Ascending aorta (tissue), 2 donors: ENCODE data around the gene FAM174C. TPM values are rescaled to one million over a fixed set of nuclear protein-coding genes. Genes with fewer than 3 reads are reported as not detected.
A peak's percentile ranks its signal among the peaks of the same experiment; 100 is the strongest.

Experiments used
- DNase-seq, 2 donors: peaks; one replicate each; pipeline ENCODE4 v3.0.0-alpha.2; 2019; ENCODE audit warnings: low spot score in 2 of 2
- H3K27ac ChIP-seq, 2 donors: fragments of 200-600 bp; sonication (generic); one replicate each; pipeline ENCODE4 v1.5.1; 2016 to 2017; ENCODE audit warnings: mild to moderate bottlenecking in 1 of 2
- H3K27me3 ChIP-seq: fragments of 200-600 bp; sonication (generic); one replicate; pipeline ENCODE4 v1.5.1; 2017
- H3K36me3 ChIP-seq, 2 donors: fragments of 200-600 bp; sonication (generic); one replicate each; pipeline ENCODE4 v1.5.1; 2016
- H3K4me1 ChIP-seq, 2 donors: fragments of 200-600 bp; sonication (generic); one replicate each; pipeline ENCODE4 v1.5.1; 2016 to 2017; ENCODE audit warnings: mild to moderate bottlenecking in 1 of 2
- H3K4me3 ChIP-seq, 2 donors: fragments of 200-600 bp; sonication (generic); one replicate each; pipeline ENCODE4 v1.5.1; 2016 to 2017; ENCODE audit warnings: mild to moderate bottlenecking in 1 of 2
- H3K9me3 ChIP-seq, 2 donors: fragments of 200-600 bp; sonication (generic); one replicate each; pipeline ENCODE4 v1.5.1; 2016
- intact Hi-C: fragments of 100-400 bp; cut with DNase I; formaldehyde crosslinking; loops from one replicate; pipeline ENCODE4 v1.15.1; 2023
- total RNA-seq: library from RNA; depleted of rRNA; stranded (reverse); fragments of >200 nt; gene quantifications from one replicate; pipeline ENCODE4 v1.1.0, GENCODE V29; 2016
- TF ChIP-seq, protein P1 (sequence below), 3 experiments: fragments of 200-600 bp in 2 of 3; fragments of 450-650 bp in 1 of 3; sonication (generic) in 2 of 3; IDR thresholded peaks; one replicate each; pipeline ENCODE4 v1.5.1; 2016 to 2019; ENCODE audit warnings: antibody characterized with exemption in 3 of 3, mild to moderate bottlenecking in 1 of 3, moderate library complexity in 1 of 3

The FAM174C gene
- total RNA-seq, 1 donor from 2014 or later = 156 TPM

DNA sequence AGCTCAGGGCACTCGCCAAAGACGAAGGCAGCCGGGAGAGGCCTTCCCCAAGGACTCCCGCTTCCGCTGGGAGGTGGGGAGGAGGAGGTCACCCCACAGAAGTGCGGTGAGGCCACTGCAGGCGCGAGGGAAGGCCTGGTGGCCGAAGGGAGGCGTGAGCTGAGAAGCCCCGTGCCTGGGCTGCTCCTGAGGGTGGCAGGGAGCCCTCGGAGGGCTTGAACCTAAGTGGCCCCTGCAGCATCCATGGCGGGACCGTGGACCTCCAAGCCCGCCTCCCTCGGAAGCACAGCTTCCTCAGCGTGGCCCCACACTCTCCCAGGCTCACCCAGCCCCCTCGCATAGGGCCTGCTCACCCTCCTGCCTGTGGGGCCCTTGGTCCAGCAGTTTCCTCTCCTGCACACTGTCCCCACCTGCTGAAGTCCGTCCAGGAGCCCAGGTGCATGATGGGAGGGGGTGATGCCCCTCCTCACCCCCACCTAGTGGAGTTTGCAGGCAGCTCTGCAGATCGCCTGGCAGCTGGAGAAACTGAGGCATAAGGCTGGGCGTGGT lies 36.3 kb downstream of the FAM174C start:
- TF ChIP-seq, protein P1, sequence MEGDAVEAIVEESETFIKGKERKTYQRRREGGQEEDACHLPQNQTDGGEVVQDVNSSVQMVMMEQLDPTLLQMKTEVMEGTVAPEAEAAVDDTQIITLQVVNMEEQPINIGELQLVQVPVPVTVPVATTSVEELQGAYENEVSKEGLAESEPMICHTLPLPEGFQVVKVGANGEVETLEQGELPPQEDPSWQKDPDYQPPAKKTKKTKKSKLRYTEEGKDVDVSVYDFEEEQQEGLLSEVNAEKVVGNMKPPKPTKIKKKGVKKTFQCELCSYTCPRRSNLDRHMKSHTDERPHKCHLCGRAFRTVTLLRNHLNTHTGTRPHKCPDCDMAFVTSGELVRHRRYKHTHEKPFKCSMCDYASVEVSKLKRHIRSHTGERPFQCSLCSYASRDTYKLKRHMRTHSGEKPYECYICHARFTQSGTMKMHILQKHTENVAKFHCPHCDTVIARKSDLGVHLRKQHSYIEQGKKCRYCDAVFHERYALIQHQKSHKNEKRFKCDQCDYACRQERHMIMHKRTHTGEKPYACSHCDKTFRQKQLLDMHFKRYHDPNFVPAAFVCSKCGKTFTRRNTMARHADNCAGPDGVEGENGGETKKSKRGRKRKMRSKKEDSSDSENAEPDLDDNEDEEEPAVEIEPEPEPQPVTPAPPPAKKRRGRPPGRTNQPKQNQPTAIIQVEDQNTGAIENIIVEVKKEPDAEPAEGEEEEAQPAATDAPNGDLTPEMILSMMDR (IDR thresholded peaks at IDR 0.05) = no peak
- intact Hi-C loops = no loop called here

DNA sequence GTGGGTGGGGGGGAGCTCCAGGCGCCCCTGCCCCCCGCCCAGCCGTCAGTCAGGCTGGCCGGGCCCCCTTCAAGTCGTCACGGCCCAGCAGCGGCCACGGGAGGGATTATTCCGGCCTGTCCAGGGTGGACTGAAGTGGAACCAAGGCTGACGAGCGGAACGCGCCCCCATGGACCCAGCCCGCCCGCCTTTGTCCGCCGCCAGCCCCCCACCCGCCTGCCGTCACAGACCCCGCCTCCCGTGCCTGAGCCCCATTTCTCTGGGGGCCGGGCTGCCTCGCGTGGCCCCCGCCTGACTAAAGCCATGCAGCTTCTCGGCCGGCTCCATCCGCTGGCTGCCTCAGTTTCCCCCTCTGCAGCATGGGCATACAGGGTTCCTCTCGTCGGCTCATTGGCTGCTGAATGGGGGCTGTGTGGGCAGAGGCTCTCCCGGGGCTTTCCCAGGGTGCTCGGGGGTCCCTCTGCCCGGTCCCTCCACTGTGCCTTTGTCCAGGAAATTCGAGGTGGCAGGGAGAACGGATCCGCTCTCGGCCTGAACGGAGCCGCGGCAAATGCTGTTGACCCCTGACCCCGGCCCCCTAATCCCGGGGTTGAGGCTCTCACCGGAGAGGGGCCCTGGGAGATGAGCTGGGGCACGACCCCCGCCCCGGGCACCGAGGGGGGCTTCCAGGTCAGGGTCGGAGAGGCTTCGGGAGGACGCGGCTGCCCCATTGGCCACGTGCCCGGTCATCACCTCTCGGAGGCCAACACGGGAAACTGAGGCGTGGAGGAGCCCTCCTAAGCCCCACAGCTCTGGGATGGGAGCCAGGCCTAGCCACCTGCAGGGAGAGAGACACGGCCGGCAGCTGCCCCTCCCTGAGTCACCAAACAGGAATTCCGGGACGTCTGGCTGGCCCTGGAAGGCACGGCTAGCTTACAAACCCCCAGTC lies 37.7 kb downstream of the FAM174C start:
- intact Hi-C loops = no loop called here
- Histone ChIP-seq H3K36me3 (no peaks in the 10 kb centered on the region), H3K4me1 (no peaks in the 10 kb centered on the region), H3K27me3 (peaks cover 8% of the 10 kb centered on the region), H3K9me3 (no peaks in the 10 kb centered on the region), H3K4me3 (no peak overlapping the region), H3K27ac (no peak overlapping the region)
- DNase-seq = no peak
- TF ChIP-seq, protein P1 (IDR thresholded peaks at IDR 0.05) = no peak

More for the DNA sequence above, 36.3 kb downstream of the FAM174C start:
- DNase-seq = no peak
- no peak overlapping the region for H3K27ac ChIP-seq
- no peaks in the 10 kb centered on the region for H3K9me3 ChIP-seq
- H3K4me1 ChIP-seq = no peaks in the 10 kb centered on the region
- H3K4me3 ChIP-seq = no peak overlapping the region
- H3K36me3 ChIP-seq = no peaks in the 10 kb centered on the region
- peaks cover 8% of the 10 kb centered on the region for H3K27me3 ChIP-seq

DNA sequence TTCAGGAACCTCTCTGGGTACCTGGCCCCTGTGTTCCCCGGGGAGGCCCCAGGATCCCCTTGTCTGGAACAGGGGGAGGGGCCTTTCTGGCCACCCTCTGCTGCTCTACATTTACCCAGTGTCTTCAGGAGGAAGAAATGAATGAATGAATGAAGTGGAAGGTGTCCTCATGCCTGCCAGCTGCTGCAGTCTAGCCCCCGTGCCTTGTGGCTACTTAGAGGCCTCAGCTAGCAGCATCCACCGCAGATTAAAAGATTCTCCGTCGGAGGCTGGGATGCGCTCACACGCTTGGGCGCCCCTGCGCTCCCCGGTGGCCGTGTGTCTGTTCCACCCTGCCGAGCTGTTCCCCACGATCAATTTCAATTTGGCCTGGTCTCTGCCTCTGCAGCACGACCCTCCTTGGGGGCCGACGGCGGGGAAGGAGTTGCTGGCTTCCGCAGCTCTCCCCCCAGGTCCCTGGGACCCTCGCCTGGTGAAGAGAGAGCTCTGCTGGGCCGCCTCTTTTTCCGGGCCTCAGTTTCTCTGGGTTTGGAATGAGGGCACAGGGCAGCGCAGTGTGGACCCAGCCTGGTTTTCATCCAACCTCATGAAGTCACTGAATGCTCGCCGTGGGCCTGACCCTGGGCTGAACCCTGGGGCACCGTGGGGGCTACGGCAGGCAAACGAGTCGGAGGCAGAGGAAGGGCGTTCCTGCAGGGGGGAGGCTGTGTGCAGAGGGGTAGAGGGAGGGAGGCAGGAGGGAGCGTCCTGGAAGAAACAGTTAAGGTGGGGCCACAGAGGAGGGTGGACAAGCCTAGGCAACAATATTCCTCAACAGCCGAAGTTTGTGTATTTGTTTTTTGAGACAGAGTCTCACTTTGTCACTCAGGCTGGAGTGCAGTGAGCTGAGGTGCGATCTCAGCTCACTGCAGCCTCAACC lies 38.6 kb downstream of the FAM174C start:
- Histone ChIP-seq H3K36me3 (no peaks in the 10 kb centered on the region), H3K27me3 (peaks cover 8% of the 10 kb centered on the region), H3K4me1 (no peaks in the 10 kb centered on the region), H3K9me3 (no peaks in the 10 kb centered on the region), H3K27ac (no peak overlapping the region), H3K4me3 (no peak overlapping the region)
- TF ChIP-seq, protein P1 (IDR thresholded peaks at IDR 0.05) = no peak
- no peak for DNase-seq
- intact Hi-C loops = no loop called here

DNA sequence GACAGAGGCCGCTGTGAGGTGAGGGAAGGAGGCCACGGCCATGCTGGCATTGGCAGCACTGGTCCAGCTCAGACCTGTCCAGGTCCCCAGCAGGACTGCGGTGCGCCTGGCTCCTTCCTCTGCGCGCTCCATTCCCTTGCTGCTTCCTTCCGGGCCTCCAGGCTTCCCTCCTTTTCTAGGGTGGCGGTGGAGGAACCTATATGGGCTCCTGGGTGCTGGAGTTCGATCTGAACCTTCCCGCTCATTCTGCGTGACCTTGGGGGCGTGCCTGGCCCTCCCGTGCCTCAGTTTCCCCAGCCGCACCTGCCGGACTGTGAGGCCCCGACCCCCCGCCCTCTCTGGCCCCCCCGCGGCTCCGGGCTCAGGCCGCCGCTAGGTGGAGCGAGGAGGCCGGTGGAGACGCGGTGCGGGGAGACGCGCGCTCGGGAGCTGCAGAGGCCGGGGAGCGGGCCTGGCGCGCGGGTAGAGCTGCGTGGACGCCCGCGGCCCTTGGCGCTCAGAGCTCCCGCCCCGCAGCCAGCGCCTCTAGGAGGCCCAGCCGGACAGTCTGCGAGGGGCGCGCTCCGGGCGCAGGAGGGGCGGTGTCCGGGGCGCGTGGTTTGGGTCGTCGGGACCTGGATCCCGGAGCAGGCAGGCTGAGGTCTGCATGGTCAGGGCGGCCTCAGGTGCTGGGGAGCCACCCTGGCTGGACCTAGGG lies 40.3 kb downstream of the FAM174C start:
- Histone ChIP-seq H3K4me3 (peak overlapping the region in 1 of 2 donors; percentile 43), H3K9me3 (no peaks in the 10 kb centered on the region), H3K27ac (no peak overlapping the region), H3K27me3 (peaks cover 8% of the 10 kb centered on the region), H3K4me1 (no peaks in the 10 kb centered on the region), H3K36me3 (no peaks in the 10 kb centered on the region)
- DNase-seq = no peak
- TF ChIP-seq, protein P1 (IDR thresholded peaks at IDR 0.05) = peak; percentile 34 to 69 (median 50)
- intact Hi-C loops = loop anchor here (5.0 kb wide), 1 partner anchor 47 kb away; no protein-coding TSS in a partner anchor

DNA sequence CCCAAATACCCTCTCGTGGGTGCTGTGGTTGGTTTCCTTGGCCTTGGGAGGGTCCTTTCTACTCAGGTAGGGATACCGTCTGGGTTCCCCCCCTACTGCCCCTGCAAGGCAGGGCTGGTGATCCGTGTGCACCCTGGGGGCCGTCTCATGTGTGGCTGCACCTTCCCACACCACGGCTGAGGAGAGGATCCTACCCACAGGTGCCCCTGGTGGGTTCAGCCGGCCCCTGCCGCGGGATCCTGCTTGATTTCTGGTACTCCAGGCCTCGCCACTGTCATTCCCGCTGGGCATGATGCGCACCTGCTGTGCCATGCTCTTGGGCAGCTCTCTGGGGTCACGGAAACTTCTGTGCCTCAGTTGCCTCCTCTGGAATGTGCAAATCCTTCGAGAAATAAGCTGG lies 41.1 kb downstream of the FAM174C start:
- H3K27me3 ChIP-seq = peaks cover 8% of the 10 kb centered on the region
- TF ChIP-seq, protein P1 (IDR thresholded peaks at IDR 0.05) = no peak
- intact Hi-C loops = loop anchor here (5.0 kb wide), 1 partner anchor 46 kb away; no protein-coding TSS in a partner anchor

More for the DNA sequence above, 41.1 kb downstream of the FAM174C start:
- H3K36me3 ChIP-seq = no peaks in the 10 kb centered on the region
- no peak overlapping the region for H3K4me3 ChIP-seq
- no peaks in the 10 kb centered on the region for H3K4me1 ChIP-seq
- DNase-seq = no peak
- H3K27ac ChIP-seq = no peak overlapping the region
- no peaks in the 10 kb centered on the region for H3K9me3 ChIP-seq
